Measurements from ENCODE around the gene PDE3B. TPM values are rescaled to one million over a fixed set of nuclear protein-coding genes. Genes with fewer than 3 reads are reported as not detected.

PDE3B gene
- total RNA-seq, 1 experiment from 2014 or later: 6.7 TPM

DNA sequence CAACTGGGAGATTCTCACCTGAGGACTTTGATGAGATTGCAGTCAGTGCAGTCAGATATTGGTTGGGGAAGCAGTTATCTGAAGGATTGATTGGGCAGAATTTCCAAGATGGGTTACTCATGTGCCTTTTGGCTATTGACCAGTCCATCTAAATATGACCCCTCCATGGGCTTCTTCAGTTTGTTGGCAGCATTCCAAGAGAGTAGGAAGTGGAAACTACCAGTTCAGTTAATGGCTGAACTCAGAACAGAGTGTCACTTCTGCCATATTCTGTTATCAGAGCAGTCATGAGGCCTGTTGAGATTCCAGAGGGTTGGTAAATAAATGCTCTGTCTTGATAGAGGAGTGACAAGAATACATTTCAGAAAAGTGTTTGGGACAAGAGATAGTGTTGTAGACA is 177.4 kb downstream of the PDE3B start:
- Histone ChIP-seq H3K27me3 (ENCODE audit: insufficient read depth, low read length) (no peaks in the 10 kb centered on the region), H3K9me3 (ENCODE audit: control insufficient read depth in 1 of 2, insufficient read depth in 1 of 2, low read depth in 1 of 2, low read length in 2 of 2) (no peaks in the 10 kb centered on the region), H3K79me2 (ENCODE audit: insufficient read depth, low read length) (no peaks in the 10 kb centered on the region), H4K20me1 (ENCODE audit: insufficient read depth) (no peaks in the 10 kb centered on the region), H3K36me3 (ENCODE audit: control insufficient read depth in 1 of 2, insufficient read depth in 2 of 2, low read length in 2 of 2) (no peaks in the 10 kb centered on the region), H3K9me2 (ENCODE audit: insufficient read depth) (no peaks in the 10 kb centered on the region), H3K4me2 (ENCODE audit: low read length) (no peak overlapping the region), H2AFZ (ENCODE audit: low read depth, low read length, poor library complexity, severe bottlenecking) (no peak overlapping the region), H3K4me3 (replicated peaks in 1 of 2; ENCODE audit: low read depth in 1 of 2, low read length in 2 of 2) (no peak overlapping the region), H3K9ac (ENCODE audit: low read length) (no peak overlapping the region), H3K27ac (ENCODE audit: low read depth, low read length) (no peak overlapping the region), H3K4me1 (ENCODE audit: control insufficient read depth in 1 of 2, insufficient read depth in 2 of 2, low read length in 2 of 2) (no peaks in the 10 kb centered on the region)
- ATAC-seq (no peak), DNase-seq (ENCODE audit: low read depth, low spot score) (no peak)
- POLR2A ChIA-PET: no interaction called here
- BruUV-seq (replicated peaks): no TSS peak
- RAD21 ChIA-PET (ENCODE audit: low non-redundant PET in 1 of 2, low total read pairs in 2 of 2, uncharacterized antibody in 2 of 2, unreplicated experiment in 2 of 2): no interaction called here
- CTCF ChIA-PET: no interaction called here
- intact Hi-C loops (cut with micrococcal nuclease): no loop called here
- TF ChIP-seq, protein P1, sequence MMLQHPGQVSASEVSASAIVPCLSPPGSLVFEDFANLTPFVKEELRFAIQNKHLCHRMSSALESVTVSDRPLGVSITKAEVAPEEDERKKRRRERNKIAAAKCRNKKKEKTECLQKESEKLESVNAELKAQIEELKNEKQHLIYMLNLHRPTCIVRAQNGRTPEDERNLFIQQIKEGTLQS (IDR thresholded peaks at IDR 0.05): no peak
- TF ChIP-seq, protein P2, sequence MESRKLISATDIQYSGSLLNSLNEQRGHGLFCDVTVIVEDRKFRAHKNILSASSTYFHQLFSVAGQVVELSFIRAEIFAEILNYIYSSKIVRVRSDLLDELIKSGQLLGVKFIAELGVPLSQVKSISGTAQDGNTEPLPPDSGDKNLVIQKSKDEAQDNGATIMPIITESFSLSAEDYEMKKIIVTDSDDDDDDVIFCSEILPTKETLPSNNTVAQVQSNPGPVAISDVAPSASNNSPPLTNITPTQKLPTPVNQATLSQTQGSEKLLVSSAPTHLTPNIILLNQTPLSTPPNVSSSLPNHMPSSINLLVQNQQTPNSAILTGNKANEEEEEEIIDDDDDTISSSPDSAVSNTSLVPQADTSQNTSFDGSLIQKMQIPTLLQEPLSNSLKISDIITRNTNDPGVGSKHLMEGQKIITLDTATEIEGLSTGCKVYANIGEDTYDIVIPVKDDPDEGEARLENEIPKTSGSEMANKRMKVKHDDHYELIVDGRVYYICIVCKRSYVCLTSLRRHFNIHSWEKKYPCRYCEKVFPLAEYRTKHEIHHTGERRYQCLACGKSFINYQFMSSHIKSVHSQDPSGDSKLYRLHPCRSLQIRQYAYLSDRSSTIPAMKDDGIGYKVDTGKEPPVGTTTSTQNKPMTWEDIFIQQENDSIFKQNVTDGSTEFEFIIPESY (IDR thresholded peaks at IDR 0.05; ENCODE audit: extremely low read depth, insufficient replicate concordance, low read length): no peak
- TF ChIP-seq SP1 (IDR thresholded peaks at IDR 0.05; ENCODE audit: low read depth): no peak
- TF ChIP-seq JUND (IDR thresholded peaks at IDR 0.05): no peak
- TF ChIP-seq, protein P3, sequence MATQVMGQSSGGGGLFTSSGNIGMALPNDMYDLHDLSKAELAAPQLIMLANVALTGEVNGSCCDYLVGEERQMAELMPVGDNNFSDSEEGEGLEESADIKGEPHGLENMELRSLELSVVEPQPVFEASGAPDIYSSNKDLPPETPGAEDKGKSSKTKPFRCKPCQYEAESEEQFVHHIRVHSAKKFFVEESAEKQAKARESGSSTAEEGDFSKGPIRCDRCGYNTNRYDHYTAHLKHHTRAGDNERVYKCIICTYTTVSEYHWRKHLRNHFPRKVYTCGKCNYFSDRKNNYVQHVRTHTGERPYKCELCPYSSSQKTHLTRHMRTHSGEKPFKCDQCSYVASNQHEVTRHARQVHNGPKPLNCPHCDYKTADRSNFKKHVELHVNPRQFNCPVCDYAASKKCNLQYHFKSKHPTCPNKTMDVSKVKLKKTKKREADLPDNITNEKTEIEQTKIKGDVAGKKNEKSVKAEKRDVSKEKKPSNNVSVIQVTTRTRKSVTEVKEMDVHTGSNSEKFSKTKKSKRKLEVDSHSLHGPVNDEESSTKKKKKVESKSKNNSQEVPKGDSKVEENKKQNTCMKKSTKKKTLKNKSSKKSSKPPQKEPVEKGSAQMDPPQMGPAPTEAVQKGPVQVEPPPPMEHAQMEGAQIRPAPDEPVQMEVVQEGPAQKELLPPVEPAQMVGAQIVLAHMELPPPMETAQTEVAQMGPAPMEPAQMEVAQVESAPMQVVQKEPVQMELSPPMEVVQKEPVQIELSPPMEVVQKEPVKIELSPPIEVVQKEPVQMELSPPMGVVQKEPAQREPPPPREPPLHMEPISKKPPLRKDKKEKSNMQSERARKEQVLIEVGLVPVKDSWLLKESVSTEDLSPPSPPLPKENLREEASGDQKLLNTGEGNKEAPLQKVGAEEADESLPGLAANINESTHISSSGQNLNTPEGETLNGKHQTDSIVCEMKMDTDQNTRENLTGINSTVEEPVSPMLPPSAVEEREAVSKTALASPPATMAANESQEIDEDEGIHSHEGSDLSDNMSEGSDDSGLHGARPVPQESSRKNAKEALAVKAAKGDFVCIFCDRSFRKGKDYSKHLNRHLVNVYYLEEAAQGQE (IDR thresholded peaks at IDR 0.05; ENCODE audit: low read depth): no peak
- TF ChIP-seq SIN3A (IDR thresholded peaks at IDR 0.05; ENCODE audit: low read depth): no peak
- no peak for TF ChIP-seq TCF7L2 (IDR thresholded peaks at IDR 0.05; ENCODE audit: borderline replicate concordance, extremely low read depth, insufficient read depth, insufficient read length)
